H9 (cell line): ENCODE results near the gene TNRC18. TPM values are rescaled to one million over a fixed set of nuclear protein-coding genes. Genes with fewer than 3 reads are reported as not detected.

Experiments
- DNase-seq: peaks from one replicate; pipeline ENCODE4 v3.0.0-alpha.2; 2017
- H2AFZ ChIP-seq: one replicate; pipeline ENCODE4 v1.6.1; 2013; ENCODE audit warnings: mild to moderate bottlenecking, low read length, control low read depth, moderate library complexity
- H2AK5ac ChIP-seq: 2 replicates; pipeline ENCODE4 v1.6.1; 2013; ENCODE audit warnings: low read length, control low read depth, mixed read lengths; ENCODE audit not compliant: insufficient read length
- H2BK120ac ChIP-seq: one replicate; pipeline ENCODE4 v1.6.1; 2013; ENCODE audit warnings: low read depth, mild to moderate bottlenecking, low read length, control low read depth, inconsistent platforms; ENCODE audit not compliant: poor library complexity, severe bottlenecking
- H2BK12ac ChIP-seq: 2 replicates; pipeline ENCODE4 v1.6.1; 2013; ENCODE audit warnings: low read length, control low read depth, mixed read lengths, low read depth; ENCODE audit not compliant: insufficient read length
- H2BK15ac ChIP-seq: 2 replicates; pipeline ENCODE4 v1.6.1; 2013; ENCODE audit warnings: low read depth, low read length, control low read depth
- H2BK20ac ChIP-seq: one replicate; pipeline ENCODE4 v1.6.1; 2013; ENCODE audit warnings: low read depth, mild to moderate bottlenecking, low read length, control low read depth, inconsistent platforms; ENCODE audit not compliant: poor library complexity, severe bottlenecking
- H2BK5ac ChIP-seq: 2 replicates; pipeline ENCODE4 v1.6.1; 2013; ENCODE audit warnings: low read length, control low read depth, mixed read lengths; ENCODE audit not compliant: insufficient read length
- H3K14ac ChIP-seq: 2 replicates; pipeline ENCODE4 v1.6.1; 2013; ENCODE audit warnings: low read length, control low read depth; ENCODE audit not compliant: insufficient read depth
- H3K18ac ChIP-seq: 2 replicates; pipeline ENCODE4 v1.6.1; 2013; ENCODE audit warnings: low read depth, mild to moderate bottlenecking, mixed read lengths, low read length, control low read depth; ENCODE audit not compliant: insufficient read length
- H3K23ac ChIP-seq: 2 replicates; pipeline ENCODE4 v1.6.1; 2013; ENCODE audit warnings: low read length, control low read depth, mixed read lengths, low read depth; ENCODE audit not compliant: insufficient read length
- H3K23me2 ChIP-seq: 2 replicates; pipeline ENCODE4 v1.6.1; 2013; ENCODE audit warnings: low read depth, mild to moderate bottlenecking, mixed read lengths, low read length, control low read depth; ENCODE audit not compliant: insufficient read length, poor library complexity, severe bottlenecking
- H3K27ac ChIP-seq: 2 replicates; pipeline ENCODE4 v1.5.1; 2013; ENCODE audit warnings: low read length, control low read depth, mixed read lengths, low read depth; ENCODE audit not compliant: insufficient read length
- H3K27me3 ChIP-seq: 2 replicates; pipeline ENCODE4 v1.6.1; 2013; ENCODE audit warnings: low read length, control low read depth, inconsistent platforms; ENCODE audit not compliant: insufficient read depth
- H3K4ac ChIP-seq: 2 replicates; pipeline ENCODE4 v1.6.1; 2013; ENCODE audit warnings: low read depth, mild to moderate bottlenecking, control low read depth, inconsistent platforms, low read length, moderate library complexity
- H3K4me1 ChIP-seq: 2 replicates; pipeline ENCODE4 v1.6.1; 2013; ENCODE audit warnings: low read length, control low read depth, inconsistent platforms; ENCODE audit not compliant: insufficient read depth
- H3K4me2 ChIP-seq: 2 replicates; pipeline ENCODE4 v1.6.1; 2013; ENCODE audit warnings: low read length, control low read depth, mixed read lengths; ENCODE audit not compliant: insufficient read length, insufficient read depth
- H3K56ac ChIP-seq: 2 replicates; pipeline ENCODE4 v1.6.1; 2013; ENCODE audit warnings: low read depth, mild to moderate bottlenecking, mixed read lengths, low read length, control low read depth; ENCODE audit not compliant: insufficient read length
- H3K79me1 ChIP-seq: 2 replicates; pipeline ENCODE4 v1.6.1; 2013; ENCODE audit warnings: low read depth, mild to moderate bottlenecking, moderate library complexity, low read length, control low read depth, inconsistent platforms; ENCODE audit not compliant: insufficient read depth, poor library complexity, severe bottlenecking
- H3K79me2 ChIP-seq: 2 replicates; pipeline ENCODE4 v1.6.1; 2013; ENCODE audit warnings: low read length, control low read depth, inconsistent platforms; ENCODE audit not compliant: insufficient read depth
- H3K9ac ChIP-seq: 2 replicates; pipeline ENCODE4 v1.6.1; 2013; ENCODE audit warnings: low read length, control low read depth, mixed read lengths; ENCODE audit not compliant: insufficient read length; ENCODE audit errors: extremely low read depth
- H3K9me3 ChIP-seq: one replicate; pipeline ENCODE4 v1.6.1; 2013; ENCODE audit warnings: low read depth, low read length, inconsistent platforms; ENCODE audit not compliant: control insufficient read depth
- H3T11ph ChIP-seq: one replicate; pipeline ENCODE4 v1.6.1; 2013; ENCODE audit warnings: mild to moderate bottlenecking, low read length, control low read depth, inconsistent platforms
- H4K20me1 ChIP-seq: one replicate; pipeline ENCODE4 v1.6.1; 2013; ENCODE audit not compliant: control insufficient read depth, insufficient read length, insufficient read depth
- H4K5ac ChIP-seq: 2 replicates; pipeline ENCODE4 v1.6.1; 2013; ENCODE audit warnings: low read depth, mild to moderate bottlenecking, mixed read lengths, low read length, control low read depth; ENCODE audit not compliant: insufficient read length
- H4K8ac ChIP-seq: replicated peaks from 2 replicates; pipeline ENCODE4 v1.6.1; 2013; ENCODE audit warnings: low read length, control low read depth, mixed read lengths, low read depth; ENCODE audit not compliant: insufficient read length
- H4K91ac ChIP-seq: 2 replicates; pipeline ENCODE4 v1.6.1; 2013; ENCODE audit warnings: low read depth, mild to moderate bottlenecking, moderate library complexity, mixed read lengths, low read length, control low read depth; ENCODE audit not compliant: insufficient read length
- H3K27ac Mint-ChIP-seq, 3 experiments: 2 replicates in 2 of 3; 3 replicates in 1 of 3; pipeline ENCODE4 v1.8.0; 2020 to 2021; ENCODE audit warnings: mixed read lengths in 3 of 3, mild to moderate bottlenecking in 1 of 3, moderate library complexity in 1 of 3
- H3K27me3 Mint-ChIP-seq: 2 replicates; pipeline ENCODE4 v1.8.0; 2021; ENCODE audit warnings: low read depth, mild to moderate bottlenecking, moderate library complexity, mixed read lengths
- H3K36me3 Mint-ChIP-seq, 3 experiments: 2 replicates in 2 of 3; 3 replicates in 1 of 3; pipeline ENCODE4 v1.8.0; 2020 to 2021; ENCODE audit warnings: low read depth in 3 of 3, mixed read lengths in 3 of 3; ENCODE audit not compliant: insufficient read depth in 1 of 3
- H3K4me1 Mint-ChIP-seq, 2 experiments: 2 replicates each; pipeline ENCODE4 v1.8.0; 2020; ENCODE audit warnings: mixed read lengths in 2 of 2
- H3K4me3 Mint-ChIP-seq, 2 experiments: 2 replicates in 1 of 2; 3 replicates in 1 of 2; pipeline ENCODE4 v1.8.0; 2020 to 2021; ENCODE audit warnings: mild to moderate bottlenecking in 2 of 2, mixed read lengths in 2 of 2, moderate library complexity in 1 of 2
- H3K9me3 Mint-ChIP-seq, 2 experiments: 2 replicates in 1 of 2; 3 replicates in 1 of 2; pipeline ENCODE4 v1.8.0; 2020; ENCODE audit warnings: mild to moderate bottlenecking in 2 of 2, mixed read lengths in 2 of 2, moderate library complexity in 1 of 2
- WGBS: extraction: QIAGEN DNeasy Blood & Tissue Kit; methylation state at CpG from one replicate; pipeline ENCODE4 v1.1.7; 2013; ENCODE audit warnings: missing lambda C conversion rate, low lambda C conversion rate, mixed read lengths; ENCODE audit not compliant: insufficient read length; ENCODE audit errors: extremely low coverage; 5-methylcytosine and 5-hydroxymethylcytosine counted together
- total RNA-seq: library from RNA; stranded (reverse); gene quantifications from 2 replicates; pipeline ENCODE4 v1.2.1, GENCODE V29; 2021
- TF ChIP-seq, protein P1 (sequence below): fragments of 200-600 bp; sonication (generic); conservative IDR thresholded peaks from 3 replicates; pipeline ENCODE4 v1.8.0; 2021; ENCODE audit warnings: antibody characterized with exemption, mild to moderate bottlenecking

TNRC18 gene
- total RNA-seq, 1 experiment from 2014 or later: 21.2 TPM

DNA sequence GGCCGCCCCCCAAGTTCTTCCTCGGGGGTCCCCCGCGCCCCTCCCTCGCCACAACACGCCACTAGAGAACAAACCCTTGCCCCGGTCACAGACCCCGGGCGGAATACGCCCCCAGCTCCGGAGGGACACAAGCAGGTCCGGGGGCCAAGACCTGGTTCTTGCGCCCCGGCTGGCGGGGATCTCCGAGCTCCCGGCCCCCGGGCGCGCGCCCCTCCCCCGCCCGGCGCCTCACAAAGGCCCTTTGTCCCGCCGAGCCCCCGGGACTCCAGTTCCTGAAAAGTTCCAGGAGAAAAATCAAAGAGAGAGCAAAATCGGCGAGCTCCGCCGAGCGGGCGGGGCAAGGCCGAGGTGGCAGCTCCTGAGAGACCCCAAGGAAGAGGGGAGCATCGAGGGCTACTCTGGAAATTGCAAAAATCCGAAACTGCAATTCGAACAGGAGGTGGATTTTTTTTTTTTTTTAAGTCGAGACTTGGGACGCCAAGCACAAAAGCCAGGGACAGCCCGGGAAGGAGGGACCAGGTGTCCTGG, 4.0 kb downstream of the TNRC18 start:
- DNase-seq: peak; percentile 53
- H2BK5ac ChIP-seq: no peak overlapping the region
- H2AFZ ChIP-seq: no peak overlapping the region
- Mint-ChIP-seq H3K9me3 (no peaks in the 10 kb centered on the region; a peak in 2 of 5 replicates), H3K4me1 (peaks cover 24 to 49% of the 10 kb centered on the region in 2 experiments), H3K36me3 (no peaks in the 10 kb centered on the region), H3K27me3 (peaks cover 84% of the 10 kb centered on the region), H3K4me3 (peak overlapping the region; percentile 52 to 77), H3K27ac (peak overlapping the region in 1 of 3 experiments; percentile 22; a peak in 2 of 7 replicates)
- H3K4me1 ChIP-seq: no peaks in the 10 kb centered on the region
- H3K27ac ChIP-seq: no peak overlapping the region
- H2BK20ac ChIP-seq: no peak overlapping the region
- H4K5ac ChIP-seq: no peak overlapping the region
- no peaks in the 10 kb centered on the region for H3K79me2 ChIP-seq
- no peak overlapping the region for H3K9ac ChIP-seq
- H4K8ac ChIP-seq: no peak overlapping the region
- H3K4ac ChIP-seq: no peak overlapping the region
- H3T11ph ChIP-seq: no peak overlapping the region
- peaks cover 58% of the 10 kb centered on the region for H3K27me3 ChIP-seq
- H2BK120ac ChIP-seq: no peak overlapping the region
- 0 out of 2 replicates have a peak overlapping the region, but pooled peaks have one; percentile 59 for H3K14ac ChIP-seq
- no peak overlapping the region for H4K91ac ChIP-seq
- H3K4me2 ChIP-seq: peak overlapping the region; percentile 59
- no peaks in the 10 kb centered on the region for H3K79me1 ChIP-seq
- H2BK12ac ChIP-seq: no peak overlapping the region
- H3K9me3 ChIP-seq: no peaks in the 10 kb centered on the region
- no peaks in the 10 kb centered on the region for H4K20me1 ChIP-seq
- H3K18ac ChIP-seq: no peak overlapping the region
- no peak overlapping the region for H3K23ac ChIP-seq
- no CpG with 5 or more reads among the region's 40 CpGs for WGBS
- H3K56ac ChIP-seq: no peak overlapping the region
- H2BK15ac ChIP-seq: no peak overlapping the region
- H2AK5ac ChIP-seq: no peak overlapping the region
- TF ChIP-seq, protein P1, sequence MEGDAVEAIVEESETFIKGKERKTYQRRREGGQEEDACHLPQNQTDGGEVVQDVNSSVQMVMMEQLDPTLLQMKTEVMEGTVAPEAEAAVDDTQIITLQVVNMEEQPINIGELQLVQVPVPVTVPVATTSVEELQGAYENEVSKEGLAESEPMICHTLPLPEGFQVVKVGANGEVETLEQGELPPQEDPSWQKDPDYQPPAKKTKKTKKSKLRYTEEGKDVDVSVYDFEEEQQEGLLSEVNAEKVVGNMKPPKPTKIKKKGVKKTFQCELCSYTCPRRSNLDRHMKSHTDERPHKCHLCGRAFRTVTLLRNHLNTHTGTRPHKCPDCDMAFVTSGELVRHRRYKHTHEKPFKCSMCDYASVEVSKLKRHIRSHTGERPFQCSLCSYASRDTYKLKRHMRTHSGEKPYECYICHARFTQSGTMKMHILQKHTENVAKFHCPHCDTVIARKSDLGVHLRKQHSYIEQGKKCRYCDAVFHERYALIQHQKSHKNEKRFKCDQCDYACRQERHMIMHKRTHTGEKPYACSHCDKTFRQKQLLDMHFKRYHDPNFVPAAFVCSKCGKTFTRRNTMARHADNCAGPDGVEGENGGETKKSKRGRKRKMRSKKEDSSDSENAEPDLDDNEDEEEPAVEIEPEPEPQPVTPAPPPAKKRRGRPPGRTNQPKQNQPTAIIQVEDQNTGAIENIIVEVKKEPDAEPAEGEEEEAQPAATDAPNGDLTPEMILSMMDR: no peak
- peaks cover 10% of the 10 kb centered on the region for H3K23me2 ChIP-seq
